ENCODE results near the gene DHRS3. TPM values are rescaled to one million over a fixed set of nuclear protein-coding genes. Genes with fewer than 3 reads are reported as not detected.

DHRS3 gene
- total RNA-seq, 3 donors from 2014 or later = 85.9 to 141 (median 90.1) TPM

DNA sequence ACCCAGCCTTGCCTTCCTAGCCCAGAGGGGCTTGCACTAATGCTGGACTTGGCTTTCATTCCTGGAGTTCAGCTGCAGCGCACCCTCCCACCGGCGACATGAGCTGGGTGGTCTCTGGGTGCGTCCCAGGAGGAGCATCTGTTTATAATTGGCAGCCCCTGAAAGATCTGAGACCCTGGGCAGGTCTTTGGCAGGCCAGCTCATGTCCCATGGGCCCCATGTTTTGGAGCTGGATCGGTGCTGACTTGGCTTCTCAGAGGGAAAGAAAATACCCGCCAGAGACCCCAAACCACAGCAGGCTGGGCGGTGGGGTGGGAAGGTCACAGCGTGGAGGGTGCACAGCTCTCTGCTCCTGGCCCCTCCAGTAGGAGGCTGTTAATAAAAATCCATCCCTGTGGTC is 29.3 kb downstream of the DHRS3 start:
- Histone ChIP-seq H3K9me3 (no peaks in the 10 kb centered on the region), H3K36me3 (ENCODE audit: low read depth) (no peaks in the 10 kb centered on the region), H3K4me3 (no peak overlapping the region), H3K4me1 (ENCODE audit: low read depth) (peaks cover 3% of the 10 kb centered on the region)
- DNase-seq (no peak), ATAC-seq (no peak)
- intact Hi-C loops (cut with DNase I, micrococcal nuclease) = no loop called here
- TF ChIP-seq, protein P1, sequence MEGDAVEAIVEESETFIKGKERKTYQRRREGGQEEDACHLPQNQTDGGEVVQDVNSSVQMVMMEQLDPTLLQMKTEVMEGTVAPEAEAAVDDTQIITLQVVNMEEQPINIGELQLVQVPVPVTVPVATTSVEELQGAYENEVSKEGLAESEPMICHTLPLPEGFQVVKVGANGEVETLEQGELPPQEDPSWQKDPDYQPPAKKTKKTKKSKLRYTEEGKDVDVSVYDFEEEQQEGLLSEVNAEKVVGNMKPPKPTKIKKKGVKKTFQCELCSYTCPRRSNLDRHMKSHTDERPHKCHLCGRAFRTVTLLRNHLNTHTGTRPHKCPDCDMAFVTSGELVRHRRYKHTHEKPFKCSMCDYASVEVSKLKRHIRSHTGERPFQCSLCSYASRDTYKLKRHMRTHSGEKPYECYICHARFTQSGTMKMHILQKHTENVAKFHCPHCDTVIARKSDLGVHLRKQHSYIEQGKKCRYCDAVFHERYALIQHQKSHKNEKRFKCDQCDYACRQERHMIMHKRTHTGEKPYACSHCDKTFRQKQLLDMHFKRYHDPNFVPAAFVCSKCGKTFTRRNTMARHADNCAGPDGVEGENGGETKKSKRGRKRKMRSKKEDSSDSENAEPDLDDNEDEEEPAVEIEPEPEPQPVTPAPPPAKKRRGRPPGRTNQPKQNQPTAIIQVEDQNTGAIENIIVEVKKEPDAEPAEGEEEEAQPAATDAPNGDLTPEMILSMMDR (IDR thresholded peaks at IDR 0.05) = no peak

DNA sequence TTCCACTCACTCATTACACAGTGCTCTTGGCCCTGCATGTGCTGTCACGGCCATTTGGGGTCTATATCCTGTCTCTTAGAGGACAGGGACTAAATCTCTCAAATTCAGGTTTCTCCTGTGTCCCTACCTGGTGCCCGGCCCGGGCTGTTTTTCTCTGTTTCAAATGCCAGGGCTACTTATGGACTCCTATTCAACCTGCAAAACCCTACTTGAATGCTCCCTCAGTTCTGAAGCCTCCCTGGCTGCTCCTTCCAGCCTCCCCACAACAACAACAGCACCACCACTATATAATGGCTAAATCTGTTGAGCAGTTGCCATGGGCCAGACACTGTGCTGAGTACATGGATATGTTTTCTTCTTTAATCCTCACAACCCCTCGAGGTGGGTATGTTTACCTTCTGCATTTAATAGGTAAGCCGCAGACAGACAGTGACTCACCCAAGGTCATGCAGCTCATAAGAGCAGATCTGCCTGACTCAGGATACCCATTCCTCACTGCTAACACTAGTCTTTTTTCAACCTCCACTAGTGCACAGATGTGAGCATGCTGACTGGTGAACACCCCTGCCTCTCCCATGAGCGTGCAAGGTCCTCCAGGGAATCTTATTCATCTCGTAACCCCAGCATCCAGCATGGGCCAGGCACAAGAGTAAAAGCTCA is 29.9 kb downstream of the DHRS3 start:
- Histone ChIP-seq H3K9me3 (no peaks in the 10 kb centered on the region), H3K36me3 (ENCODE audit: low read depth) (no peaks in the 10 kb centered on the region), H3K4me1 (ENCODE audit: low read depth) (no peaks in the 10 kb centered on the region), H3K4me3 (no peak overlapping the region)
- no peak for ATAC-seq
- intact Hi-C loops (cut with DNase I, micrococcal nuclease) = no loop called here
- DNase-seq = no peak
- TF ChIP-seq, protein P1 (IDR thresholded peaks at IDR 0.05) = no peak

DNA sequence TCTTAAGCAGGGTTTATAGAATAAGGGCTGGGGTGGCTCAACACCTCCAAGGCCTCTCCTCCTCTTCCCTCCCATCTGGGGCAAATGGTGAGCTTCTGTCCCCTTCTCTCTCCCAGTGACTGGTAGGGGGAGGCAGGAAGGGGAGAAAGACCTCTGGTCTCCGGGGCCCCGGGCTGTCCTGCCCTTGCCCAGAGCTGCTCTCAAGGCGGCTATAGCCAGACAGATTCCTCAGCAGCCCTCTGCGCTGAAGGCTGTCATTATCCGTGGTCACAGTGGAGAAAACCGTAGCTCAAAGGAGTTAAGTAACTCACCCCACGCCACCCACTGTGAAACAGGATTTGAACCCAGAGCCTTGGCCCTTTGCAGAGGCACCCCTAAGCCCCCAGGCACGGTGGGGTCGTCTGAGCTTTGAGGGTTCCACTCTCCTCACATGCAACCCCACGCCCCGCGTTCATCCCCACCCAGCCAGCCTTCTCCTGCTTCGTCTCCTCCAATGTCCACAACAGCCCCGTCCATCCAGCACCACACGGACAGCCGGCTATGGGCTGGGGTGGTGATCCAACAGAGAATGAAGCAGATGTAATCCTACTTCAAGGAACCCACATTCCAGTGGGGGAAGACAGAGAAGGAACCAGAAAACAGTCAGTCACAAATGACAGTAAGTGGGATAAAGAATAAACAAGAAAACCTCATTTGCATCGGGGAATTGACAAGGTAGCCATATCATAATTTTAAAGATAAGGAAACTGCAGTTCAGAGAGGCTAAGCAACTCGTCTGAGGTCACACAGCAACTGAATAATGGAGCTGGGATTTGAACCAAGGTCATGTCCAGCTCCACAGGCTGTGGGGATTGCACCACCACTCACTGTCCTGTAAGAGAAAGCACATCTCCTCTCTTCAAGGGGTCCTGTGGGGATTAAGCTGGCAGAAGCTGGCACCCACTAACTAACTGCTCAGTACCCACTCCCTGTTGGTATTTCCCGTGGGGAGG is 31.8 kb downstream of the DHRS3 start:
- Histone ChIP-seq H3K36me3 (ENCODE audit: low read depth) (no peaks in the 10 kb centered on the region), H3K4me3 (no peak overlapping the region), H3K9me3 (no peaks in the 10 kb centered on the region), H3K4me1 (ENCODE audit: low read depth) (no peaks in the 10 kb centered on the region)
- no peak for DNase-seq
- ATAC-seq = no peak
- TF ChIP-seq, protein P1 (IDR thresholded peaks at IDR 0.05) = no peak
- intact Hi-C loops (cut with DNase I, micrococcal nuclease) = no loop called here

DNA sequence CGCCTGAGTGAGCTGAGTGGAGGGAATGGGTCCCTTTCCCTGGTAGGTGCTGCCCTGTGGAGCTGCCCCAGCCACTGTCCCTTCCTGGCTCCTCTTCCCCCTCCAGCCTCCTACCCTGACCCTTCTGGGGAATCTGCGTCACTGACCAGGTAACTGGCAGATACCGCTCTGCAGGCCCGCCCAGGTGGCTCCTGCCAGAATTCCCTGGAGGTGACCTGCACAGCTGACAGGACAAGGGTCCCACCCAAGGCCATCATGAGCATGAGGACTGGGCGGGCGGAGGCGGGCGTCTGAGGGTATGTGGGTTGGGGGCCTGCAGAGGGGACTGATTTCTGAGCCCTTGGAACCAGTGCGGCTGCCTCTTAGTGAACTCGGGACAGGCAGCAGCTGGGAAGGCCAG is 32.5 kb downstream of the DHRS3 start:
- TF ChIP-seq, protein P1 (IDR thresholded peaks at IDR 0.05) = no peak
- ATAC-seq (no peak), DNase-seq (no peak)
- Histone ChIP-seq H3K36me3 (ENCODE audit: low read depth) (no peaks in the 10 kb centered on the region), H3K4me1 (ENCODE audit: low read depth) (no peaks in the 10 kb centered on the region), H3K9me3 (no peaks in the 10 kb centered on the region), H3K4me3 (no peak overlapping the region)
- intact Hi-C loops (cut with DNase I, micrococcal nuclease) = no loop called here

DNA sequence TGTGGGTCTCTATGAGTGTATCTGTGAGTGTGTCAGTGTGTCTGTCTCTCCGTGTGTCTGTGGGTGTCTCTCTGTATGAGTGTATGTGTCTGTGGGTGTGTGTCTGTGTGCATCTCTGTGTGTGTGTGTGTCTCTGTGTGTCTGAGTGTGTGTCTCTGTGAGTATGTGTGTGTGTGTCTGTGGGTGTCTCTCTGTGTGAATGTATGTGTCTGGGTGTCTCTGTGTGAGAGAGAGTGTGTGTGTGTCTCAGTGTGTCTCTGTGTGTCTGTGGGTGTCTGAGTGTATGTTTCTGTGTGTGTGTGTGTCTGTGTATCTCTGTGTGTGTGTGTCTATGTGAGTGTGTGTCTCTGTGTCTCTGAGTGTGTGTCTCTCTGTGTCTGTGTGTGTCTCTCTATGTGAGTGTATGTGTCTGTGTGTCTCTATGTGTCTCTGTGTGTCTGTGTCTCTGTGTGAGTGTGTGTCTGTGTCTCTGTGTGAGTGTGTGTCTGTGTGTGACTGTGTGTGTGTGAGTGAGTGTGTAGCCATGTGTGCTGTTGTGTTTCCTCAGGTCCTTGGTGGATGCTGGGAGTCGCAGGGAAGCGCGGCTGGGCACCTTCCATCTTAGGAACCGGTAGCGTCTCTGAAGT is 33.0 kb downstream of the DHRS3 start:
- DNase-seq = no peak
- Histone ChIP-seq H3K4me1 (ENCODE audit: low read depth) (peaks cover 2% of the 10 kb centered on the region), H3K9me3 (no peaks in the 10 kb centered on the region), H3K36me3 (ENCODE audit: low read depth) (no peaks in the 10 kb centered on the region), H3K4me3 (no peak overlapping the region)
- ATAC-seq = no peak
- intact Hi-C loops (cut with DNase I, micrococcal nuclease) = no loop called here
- TF ChIP-seq, protein P1 (IDR thresholded peaks at IDR 0.05) = no peak

Data from mucosa of descending colon (tissue), 3 donors.